Hepatocyte (in vitro differentiated cells): ENCODE results near the gene HIBADH. TPM values are rescaled to one million over a fixed set of nuclear protein-coding genes. Genes with fewer than 3 reads are reported as not detected.

ENCODE experiments used
- DNase-seq: peaks from one replicate; pipeline ENCODE4 v3.0.0-alpha.2; 2016; ENCODE audit warnings: low spot score
- H2AFZ ChIP-seq: fragments of 200-600 bp; sonication (generic); 2 replicates; pipeline ENCODE4 v1.6.0; 2016; ENCODE audit warnings: antibody characterized with exemption, mild to moderate bottlenecking
- H3K27ac ChIP-seq: fragments of 200-600 bp; sonication (generic); 2 replicates; pipeline ENCODE4 v1.5.1; 2016; ENCODE audit warnings: mild to moderate bottlenecking
- H3K27me3 ChIP-seq: fragments of 200-600 bp; sonication (generic); 2 replicates; pipeline ENCODE4 v1.6.1; 2016
- H3K36me3 ChIP-seq: fragments of 200-600 bp; sonication (generic); replicated peaks from 2 replicates; pipeline ENCODE4 v1.5.1; 2016; ENCODE audit warnings: low read depth; ENCODE audit not compliant: insufficient read depth
- H3K4me1 ChIP-seq: fragments of 200-600 bp; sonication (generic); 2 replicates; pipeline ENCODE4 v1.5.1; 2016; ENCODE audit warnings: mild to moderate bottlenecking, moderate library complexity; ENCODE audit not compliant: insufficient read depth
- H3K4me2 ChIP-seq: fragments of 200-600 bp; sonication (generic); 2 replicates; pipeline ENCODE4 v1.6.0; 2016
- H3K4me3 ChIP-seq: fragments of 200-600 bp; sonication (generic); 2 replicates; pipeline ENCODE4 v1.5.1; 2016; ENCODE audit warnings: mild to moderate bottlenecking
- H3K79me2 ChIP-seq: fragments of 200-600 bp; sonication (generic); 2 replicates; pipeline ENCODE4 v1.6.0; 2017; ENCODE audit warnings: mild to moderate bottlenecking
- H3K9me2 ChIP-seq: fragments of 200-600 bp; sonication (generic); replicated peaks from 2 replicates; pipeline ENCODE4 v1.6.0; 2017; ENCODE audit warnings: mild to moderate bottlenecking; ENCODE audit not compliant: insufficient read depth
- H3K9me3 ChIP-seq: fragments of 200-600 bp; sonication (generic); 2 replicates; pipeline ENCODE4 v1.5.1; 2016; ENCODE audit warnings: low read depth, mild to moderate bottlenecking
- H4K20me1 ChIP-seq: fragments of 200-600 bp; sonication (generic); 2 replicates; pipeline ENCODE4 v1.6.0; 2016; ENCODE audit warnings: mild to moderate bottlenecking; ENCODE audit not compliant: insufficient read depth, poor library complexity, severe bottlenecking
- EZH2 ChIP-seq: fragments of 200-600 bp; sonication (generic); IDR thresholded peaks from 2 replicates; pipeline ENCODE4 v1.6.1; 2016; ENCODE audit warnings: antibody characterized with exemption, mild to moderate bottlenecking, borderline replicate concordance
- EZH2phosphoT487 ChIP-seq: fragments of 200-600 bp; sonication (generic); IDR thresholded peaks from one replicate; pipeline ENCODE4 v1.6.1; 2018; ENCODE audit warnings: antibody characterized with exemption, mild to moderate bottlenecking, low read depth, moderate library complexity; ENCODE audit not compliant: unreplicated experiment, severe bottlenecking
- WGBS: methylation state at CpG from one replicate; pipeline ENCODE4 v1.1.6; 2016; ENCODE audit warnings: low lambda C conversion rate; ENCODE audit errors: missing lambda C conversion rate; 5-methylcytosine and 5-hydroxymethylcytosine counted together
- polyA plus RNA-seq: library from polyadenylated mRNA; unstranded; fragments of >200 nt; fragmentation: Nextera tagmentation; extraction: Ambion mirVana; gene quantifications from 2 replicates; pipeline ENCODE4 v1.2.1, GENCODE V29; 2016
- total RNA-seq: library from RNA; depleted of rRNA; stranded (reverse); fragments of >200 nt; gene quantifications from 2 replicates; pipeline ENCODE4 v1.2.3, GENCODE V29; 2014
- TF ChIP-seq, protein P1 (sequence below): fragments of 200-600 bp; sonication (generic); IDR thresholded peaks from 2 replicates; pipeline ENCODE4 v1.5.1; 2016; ENCODE audit warnings: antibody characterized with exemption, mild to moderate bottlenecking; ENCODE audit not compliant: poor library complexity

HIBADH gene
- total and polyA plus RNA-seq, 2 experiments from 2014 or later, result 56.1 to 65.5 TPM

DNA sequence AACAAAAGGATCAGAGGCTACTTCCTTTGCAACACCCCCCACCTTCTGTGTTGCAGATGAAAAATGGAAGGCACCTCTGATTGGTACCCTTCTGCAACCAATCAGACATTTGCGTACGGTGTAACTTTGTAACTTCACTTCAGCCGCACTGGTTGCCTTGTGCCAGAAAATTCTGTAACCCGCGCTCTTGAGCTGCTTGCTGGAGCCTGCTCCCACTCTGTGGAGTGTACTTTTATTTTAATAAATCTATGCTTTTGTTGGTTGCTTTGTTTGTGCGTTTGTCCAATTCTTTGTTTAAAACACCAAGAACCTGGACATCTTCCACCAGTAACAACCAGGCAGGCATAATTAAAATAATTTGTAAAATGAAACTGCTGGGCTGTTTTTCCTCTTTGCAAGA lies 45.8 kb upstream of the HIBADH start:
- TF ChIP-seq, protein P1, sequence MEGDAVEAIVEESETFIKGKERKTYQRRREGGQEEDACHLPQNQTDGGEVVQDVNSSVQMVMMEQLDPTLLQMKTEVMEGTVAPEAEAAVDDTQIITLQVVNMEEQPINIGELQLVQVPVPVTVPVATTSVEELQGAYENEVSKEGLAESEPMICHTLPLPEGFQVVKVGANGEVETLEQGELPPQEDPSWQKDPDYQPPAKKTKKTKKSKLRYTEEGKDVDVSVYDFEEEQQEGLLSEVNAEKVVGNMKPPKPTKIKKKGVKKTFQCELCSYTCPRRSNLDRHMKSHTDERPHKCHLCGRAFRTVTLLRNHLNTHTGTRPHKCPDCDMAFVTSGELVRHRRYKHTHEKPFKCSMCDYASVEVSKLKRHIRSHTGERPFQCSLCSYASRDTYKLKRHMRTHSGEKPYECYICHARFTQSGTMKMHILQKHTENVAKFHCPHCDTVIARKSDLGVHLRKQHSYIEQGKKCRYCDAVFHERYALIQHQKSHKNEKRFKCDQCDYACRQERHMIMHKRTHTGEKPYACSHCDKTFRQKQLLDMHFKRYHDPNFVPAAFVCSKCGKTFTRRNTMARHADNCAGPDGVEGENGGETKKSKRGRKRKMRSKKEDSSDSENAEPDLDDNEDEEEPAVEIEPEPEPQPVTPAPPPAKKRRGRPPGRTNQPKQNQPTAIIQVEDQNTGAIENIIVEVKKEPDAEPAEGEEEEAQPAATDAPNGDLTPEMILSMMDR, result no peak
- no peaks in the 10 kb centered on the region for H3K27me3 ChIP-seq
- H3K27ac ChIP-seq, result no peak overlapping the region
- no peak for DNase-seq
- H3K36me3 ChIP-seq, result no peaks in the 10 kb centered on the region
- no peaks in the 10 kb centered on the region for H3K79me2 ChIP-seq
- H2AFZ ChIP-seq, result no peak overlapping the region
- no peaks in the 10 kb centered on the region for H4K20me1 ChIP-seq
- no peak overlapping the region for H3K4me3 ChIP-seq
- H3K4me2 ChIP-seq, result no peak overlapping the region
- no peaks in the 10 kb centered on the region for H3K9me3 ChIP-seq
- H3K4me1 ChIP-seq, result no peaks in the 10 kb centered on the region
- 96% methylated on average over 6 of the region's 6 CpGs for WGBS
- H3K9me2 ChIP-seq, result no peaks in the 10 kb centered on the region

- no peak overlapping the region for H2AFZ ChIP-seq
- no peaks in the 10 kb centered on the region for H3K9me3 ChIP-seq
- no peak overlapping the region for H3K27ac ChIP-seq
- no peaks in the 10 kb centered on the region for H3K9me2 ChIP-seq
- DNase-seq, result no peak
- no peak for TF ChIP-seq EZH2phosphoT487
- TF ChIP-seq EZH2, result no peak
- TF ChIP-seq, protein P1, result no peak
- 97% methylated on average over 2 of the region's 2 CpGs for WGBS
- no peak overlapping the region for H3K4me3 ChIP-seq
- no peaks in the 10 kb centered on the region for H3K79me2 ChIP-seq
- H3K27me3 ChIP-seq, result no peaks in the 10 kb centered on the region
- no peak overlapping the region for H3K4me2 ChIP-seq
- H3K4me1 ChIP-seq, result no peaks in the 10 kb centered on the region
- no peaks in the 10 kb centered on the region for H3K36me3 ChIP-seq
- no peaks in the 10 kb centered on the region for H4K20me1 ChIP-seq
Observed at GRCh38 chr7:27705200-27705594, 42.5 kb upstream of the HIBADH start.

DNA sequence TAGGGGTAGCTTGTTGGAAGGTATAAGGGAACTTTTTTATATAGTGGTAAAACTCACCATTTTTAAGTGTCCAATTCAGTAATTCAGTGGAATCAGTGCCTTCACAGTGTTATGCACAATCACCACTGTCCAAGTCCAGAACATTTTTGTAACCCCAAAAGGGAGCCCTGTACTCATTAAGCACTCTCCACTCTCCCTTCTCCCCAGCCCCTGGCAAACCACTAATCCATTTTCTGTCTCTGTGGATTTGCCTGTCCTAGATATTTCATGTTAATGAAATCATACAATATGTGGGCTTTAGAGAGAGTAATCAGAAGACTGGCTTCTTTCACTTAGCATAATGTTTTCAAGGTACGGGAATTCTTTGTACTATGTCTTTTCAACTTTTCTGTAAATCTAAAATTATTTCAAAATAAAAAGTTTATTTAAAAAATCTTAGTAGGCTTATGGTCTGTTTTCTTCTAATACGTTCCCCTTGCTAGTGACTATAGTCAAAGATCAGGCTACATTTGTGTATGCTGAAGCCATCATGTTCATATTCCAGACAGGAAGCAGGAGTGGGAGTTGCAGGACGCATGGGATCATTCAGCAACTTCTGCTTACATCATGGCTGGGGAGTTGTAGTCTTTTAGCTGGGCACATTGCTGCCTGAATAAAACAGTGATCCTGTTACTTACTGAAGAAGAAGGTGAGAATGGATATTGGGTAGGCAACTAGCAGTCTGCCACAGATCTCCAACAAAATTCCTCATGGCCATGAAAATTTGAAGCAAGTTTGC lies 41.9 kb upstream of the HIBADH start:
- H3K4me1 ChIP-seq, result no peaks in the 10 kb centered on the region
- DNase-seq, result no peak
- 75% methylated on average over 3 of the region's 3 CpGs for WGBS
- H3K27ac ChIP-seq, result no peak overlapping the region
- H2AFZ ChIP-seq, result no peak overlapping the region
- no peak overlapping the region for H3K4me2 ChIP-seq
- H3K9me2 ChIP-seq, result no peaks in the 10 kb centered on the region
- no peak overlapping the region for H3K4me3 ChIP-seq
- no peaks in the 10 kb centered on the region for H3K36me3 ChIP-seq
- H3K79me2 ChIP-seq, result no peaks in the 10 kb centered on the region
- no peaks in the 10 kb centered on the region for H3K9me3 ChIP-seq
- H3K27me3 ChIP-seq, result no peaks in the 10 kb centered on the region
- no peak for TF ChIP-seq EZH2
- TF ChIP-seq, protein P1, result no peak
- no peak for TF ChIP-seq EZH2phosphoT487
- no peaks in the 10 kb centered on the region for H4K20me1 ChIP-seq
